Stimulated activated CD8-positive, alpha-beta memory T cell treated with anti-CD3 and anti-CD28 coated beads, Interleukin-15, amount 100 ng/mL, for 24 hours (primary cell): Measurements from ENCODE around the gene TGM2.

Source experiments
- DNase-seq: peaks from one replicate; pipeline ENCODE4 v3.0.0-alpha.2; 2020; ENCODE audit warnings: low read depth

Gene TGM2

DNA sequence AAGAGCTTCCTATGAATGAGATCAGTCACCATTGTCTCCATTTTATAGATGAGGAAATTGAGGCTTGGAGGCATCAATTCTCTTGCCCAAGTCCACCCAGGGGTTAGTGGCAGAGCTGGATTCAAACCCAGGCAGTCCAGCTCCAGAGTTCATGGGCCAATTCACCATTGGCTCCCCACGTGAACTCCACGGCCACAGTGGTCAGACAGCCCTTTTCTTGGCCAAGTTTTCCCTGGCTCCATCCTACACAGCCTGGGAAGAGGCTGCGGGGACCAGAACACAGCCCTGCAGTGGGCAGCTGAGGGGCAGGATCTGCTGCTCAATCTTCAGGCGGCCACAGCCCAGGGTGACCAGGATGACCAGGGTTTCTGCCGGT is 20.5 kb downstream of the TGM2 start:
- no peak for DNase-seq

DNA sequence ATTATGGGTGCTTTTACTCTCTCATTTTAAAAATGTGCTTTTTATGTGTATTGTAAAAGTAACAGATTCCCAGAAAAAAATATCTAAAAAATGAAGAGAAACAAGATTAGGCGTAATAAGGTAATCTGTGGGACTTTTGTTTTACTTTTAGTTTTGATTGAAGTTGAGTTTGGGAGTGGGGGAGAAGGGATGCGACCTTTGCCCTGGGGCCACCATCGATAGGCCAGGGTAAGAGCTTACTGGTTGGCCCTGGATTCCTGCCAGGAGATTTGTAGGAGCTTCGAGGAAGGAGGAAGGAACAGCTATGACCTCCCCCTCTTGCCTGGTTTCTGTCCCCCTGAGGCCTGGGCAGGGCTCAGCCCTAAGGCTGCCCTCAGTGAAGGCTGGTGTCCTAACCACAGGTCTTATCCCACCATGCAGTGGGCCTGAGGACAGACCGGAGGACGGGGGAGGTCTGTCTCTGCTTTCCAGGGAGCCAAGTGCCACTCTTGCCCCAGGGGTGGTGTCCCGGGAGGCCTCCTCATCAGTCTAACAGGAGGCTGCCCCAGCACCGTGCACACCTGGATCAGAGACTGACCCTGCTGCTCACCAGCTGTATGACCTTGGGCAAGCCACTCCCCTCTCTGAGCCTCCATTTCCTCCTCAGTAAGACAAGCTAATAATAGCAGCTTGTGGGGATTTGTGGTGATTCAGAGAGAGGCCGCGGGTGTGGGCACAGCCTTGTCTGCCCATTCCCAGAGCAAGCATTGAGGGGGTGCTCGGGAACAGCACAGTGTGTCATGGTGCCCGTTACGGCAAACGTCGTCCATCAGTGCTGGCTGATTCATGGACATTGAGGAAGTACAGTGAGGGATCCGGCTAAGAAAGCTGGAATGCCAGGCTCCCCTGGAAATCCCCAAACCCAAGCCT is 21.2 kb downstream of the TGM2 start:
- no peak for DNase-seq

DNA sequence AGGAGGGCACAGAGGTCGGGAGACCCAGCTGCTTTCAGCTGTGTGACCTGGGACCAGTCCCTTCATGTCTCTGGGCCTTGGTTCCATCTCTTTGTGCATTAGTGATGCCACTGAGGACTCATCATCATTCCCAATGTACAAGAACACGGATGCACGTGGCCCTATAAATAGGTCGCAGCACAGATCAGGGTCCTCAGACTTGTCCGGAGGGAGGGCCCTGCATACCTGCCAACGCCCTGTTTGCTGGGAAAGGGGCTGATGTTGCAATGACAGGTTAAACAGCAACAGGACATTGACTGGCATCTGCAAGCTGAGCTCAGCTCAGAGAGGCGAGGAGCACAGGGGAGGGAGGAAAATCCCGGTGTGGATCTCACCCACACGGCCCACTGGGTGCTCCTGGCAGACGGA is 21.8 kb downstream of the TGM2 start:
- DNase-seq = no peak

DNA sequence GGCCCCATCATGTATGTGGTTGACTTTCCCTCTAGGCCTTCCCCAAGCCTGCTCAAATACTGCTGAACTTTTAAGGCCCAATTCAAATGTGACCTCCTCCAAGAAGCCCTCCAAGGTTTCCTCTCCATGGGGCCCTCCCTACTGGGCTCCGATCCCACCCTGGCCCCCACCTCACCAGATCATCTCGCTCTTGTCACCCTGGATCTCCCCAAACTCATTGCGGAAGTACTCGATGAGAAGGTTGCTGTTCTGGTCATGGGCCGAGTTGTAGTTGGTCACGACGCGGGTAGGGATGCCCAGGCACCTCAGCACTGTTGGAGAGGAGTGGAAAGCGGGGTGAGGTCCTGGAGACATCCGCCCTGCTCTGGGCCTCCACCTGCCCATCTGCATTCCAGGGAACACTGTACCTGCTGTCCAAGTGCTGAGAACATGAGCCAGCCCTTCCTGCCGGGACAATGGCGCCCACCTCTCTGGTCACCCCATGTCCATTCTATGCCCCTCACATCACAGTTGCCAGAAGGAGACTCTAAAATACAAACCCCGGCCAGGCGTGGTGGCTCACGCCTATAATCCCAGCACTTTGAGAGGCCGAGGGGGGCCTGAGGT is 23.1 kb downstream of the TGM2 start:
- DNase-seq = no peak

DNA sequence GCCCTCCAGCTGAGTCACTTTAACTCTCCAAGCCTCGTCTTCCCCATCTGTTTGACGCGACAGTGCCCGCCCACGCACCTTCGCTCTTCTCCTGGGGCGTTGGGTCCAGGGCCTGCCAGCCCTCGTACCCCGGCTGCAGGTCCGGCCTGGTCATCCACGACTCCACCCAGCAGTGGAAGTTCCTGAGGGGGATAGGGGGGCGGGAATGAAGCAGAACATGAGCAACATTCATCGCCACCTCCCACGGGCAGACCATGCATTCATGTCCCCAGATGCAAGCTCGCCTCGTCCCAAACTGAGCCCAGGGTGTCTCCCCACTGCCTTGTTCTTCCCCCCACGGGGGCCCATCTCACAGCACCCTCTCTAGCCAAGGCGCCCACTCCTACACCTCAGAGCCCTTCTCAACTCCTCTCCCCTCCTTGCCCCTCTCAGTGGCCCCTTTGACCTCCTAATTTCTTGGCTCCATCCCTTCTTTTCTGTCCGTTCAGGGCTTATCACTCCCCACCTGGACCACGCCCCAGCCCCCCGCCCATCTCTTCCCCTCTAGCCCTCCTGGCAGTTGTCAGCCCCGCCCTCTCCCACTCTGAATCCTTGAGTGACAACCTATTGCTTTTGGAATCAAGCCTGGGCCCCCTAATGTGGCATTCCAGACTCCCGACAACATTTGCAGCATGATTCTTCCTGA is 23.7 kb downstream of the TGM2 start:
- DNase-seq = no peak

DNA sequence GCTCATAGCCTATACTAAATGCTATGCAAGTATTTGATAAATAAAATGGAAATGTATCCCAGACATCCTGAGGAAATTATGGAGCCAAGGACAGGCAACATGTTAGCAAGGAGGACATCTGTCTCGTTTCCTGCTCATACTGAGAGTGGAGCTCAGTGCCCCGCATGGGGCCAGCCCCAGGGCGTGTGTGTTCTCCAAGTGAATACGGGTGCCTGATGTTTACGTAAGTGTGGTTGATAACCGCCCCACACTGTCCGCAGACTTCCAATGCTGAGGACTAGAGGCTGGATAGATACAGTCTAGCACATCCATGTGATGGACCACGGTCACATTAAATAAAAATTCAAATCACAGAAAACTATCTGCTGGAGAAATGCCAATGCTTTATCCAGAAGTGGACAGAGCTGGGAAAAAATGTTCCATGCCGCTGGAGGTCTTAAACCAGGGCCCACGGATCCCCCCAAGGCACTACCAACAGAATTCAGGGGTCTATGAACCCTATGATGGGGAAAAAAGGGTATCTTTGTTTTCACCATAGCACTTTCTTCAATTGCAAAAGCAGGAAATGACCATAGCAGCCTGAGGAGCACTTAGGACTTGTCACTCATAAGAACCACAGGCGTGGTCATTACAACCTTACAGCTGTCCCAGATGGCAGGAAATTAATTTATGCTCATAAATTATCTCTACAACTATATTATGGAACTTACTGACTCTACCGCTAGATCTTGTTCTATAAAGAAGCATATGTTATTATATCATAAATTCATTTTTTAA is 24.9 kb downstream of the TGM2 start:
- DNase-seq = no peak

DNA sequence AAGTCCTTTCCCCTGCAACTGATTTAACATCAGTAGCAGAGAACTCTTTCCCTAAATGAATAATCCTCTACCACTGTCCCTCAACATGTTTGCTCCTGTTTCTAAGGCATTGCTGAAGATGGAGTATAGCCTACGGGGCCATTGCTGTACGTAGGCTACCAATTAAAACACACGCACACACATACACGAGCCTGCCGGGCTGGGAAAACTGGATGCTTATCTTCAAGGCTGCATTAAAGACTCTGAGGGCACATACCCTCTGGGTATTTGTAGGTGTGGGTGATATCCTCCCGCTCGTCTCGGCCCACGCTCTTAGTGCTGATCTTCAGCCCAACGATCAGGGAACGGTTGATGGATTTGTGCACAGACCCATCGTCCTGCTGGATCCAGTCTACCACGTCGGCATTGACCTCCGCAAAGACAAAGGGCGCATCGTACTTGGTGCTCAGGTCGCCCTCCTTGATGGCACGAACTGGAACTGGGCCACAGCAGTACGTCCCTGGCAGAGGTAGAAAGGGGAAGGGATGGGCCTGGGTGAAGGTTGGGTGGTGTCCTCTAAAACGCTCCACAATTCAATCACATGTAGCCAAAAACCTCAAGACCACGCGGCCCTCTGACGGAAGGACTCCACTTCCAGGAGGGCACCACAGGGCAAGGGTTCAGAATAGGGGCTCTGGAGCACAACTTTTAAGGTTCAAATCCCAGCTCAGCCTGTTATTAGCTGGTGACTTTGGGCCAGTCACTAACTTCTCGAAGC is 25.7 kb downstream of the TGM2 start:
- no peak for DNase-seq

DNA sequence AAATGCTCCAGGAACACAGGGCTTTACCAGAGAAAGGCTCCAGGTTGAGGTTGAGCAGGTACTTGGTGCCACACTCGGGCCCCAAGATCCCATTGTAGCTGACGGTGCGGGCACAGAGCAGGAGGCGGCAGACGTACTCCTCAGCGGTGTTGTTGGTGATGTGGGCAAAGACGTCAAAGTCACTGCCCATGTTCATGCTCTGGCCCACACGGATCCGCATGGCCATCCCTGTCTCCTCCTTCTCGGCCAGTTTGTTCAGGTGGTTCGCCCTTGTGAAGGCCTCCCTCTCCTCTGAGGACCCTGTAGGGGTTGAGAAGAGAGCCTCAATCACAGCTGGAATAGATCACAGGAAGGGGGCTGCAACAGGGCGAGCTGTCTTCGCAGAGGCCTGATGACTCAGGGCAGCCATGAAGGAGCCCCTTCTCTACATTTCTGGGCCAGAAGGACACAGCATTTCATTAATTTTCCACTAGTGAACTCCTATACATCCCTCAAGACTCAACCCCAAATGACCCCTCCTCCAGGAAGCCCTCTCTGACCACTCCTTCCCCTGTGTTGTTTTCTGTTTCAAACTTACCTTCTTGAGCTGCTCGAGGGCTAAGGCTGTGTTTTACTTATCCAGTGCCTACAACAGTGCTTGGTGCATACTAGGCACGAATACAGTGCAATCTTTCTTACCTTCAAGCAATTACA is 26.8 kb downstream of the TGM2 start:
- no peak for DNase-seq

DNA sequence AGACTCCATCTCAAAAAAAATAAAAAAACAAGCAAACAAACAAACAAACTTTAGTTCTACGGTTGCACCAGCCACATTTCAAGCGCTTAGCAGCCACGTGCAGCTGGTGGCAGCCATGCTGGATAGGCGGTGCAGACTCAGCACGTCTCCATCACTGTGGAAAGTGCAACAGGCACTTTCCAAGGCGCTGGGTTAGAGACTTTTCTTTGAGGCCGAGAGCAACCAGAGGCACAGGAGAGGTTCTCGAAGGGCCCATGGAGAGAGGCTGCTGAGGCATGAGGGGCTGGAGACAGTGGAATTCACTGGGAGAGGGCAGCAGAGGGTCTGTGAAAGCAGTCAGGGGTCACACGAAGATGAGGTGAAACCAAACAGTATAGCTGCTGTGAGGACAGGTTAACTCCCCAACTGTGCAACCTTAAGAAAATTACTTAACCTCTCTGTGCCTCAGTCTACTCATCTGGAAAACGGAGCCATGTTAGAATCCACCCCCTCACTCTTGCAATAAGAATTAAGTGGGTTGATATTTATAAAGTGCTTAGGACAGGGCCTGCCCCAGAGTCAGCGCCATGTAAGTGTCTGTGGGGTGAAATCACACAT is 27.5 kb downstream of the TGM2 start:
- DNase-seq = no peak

DNA sequence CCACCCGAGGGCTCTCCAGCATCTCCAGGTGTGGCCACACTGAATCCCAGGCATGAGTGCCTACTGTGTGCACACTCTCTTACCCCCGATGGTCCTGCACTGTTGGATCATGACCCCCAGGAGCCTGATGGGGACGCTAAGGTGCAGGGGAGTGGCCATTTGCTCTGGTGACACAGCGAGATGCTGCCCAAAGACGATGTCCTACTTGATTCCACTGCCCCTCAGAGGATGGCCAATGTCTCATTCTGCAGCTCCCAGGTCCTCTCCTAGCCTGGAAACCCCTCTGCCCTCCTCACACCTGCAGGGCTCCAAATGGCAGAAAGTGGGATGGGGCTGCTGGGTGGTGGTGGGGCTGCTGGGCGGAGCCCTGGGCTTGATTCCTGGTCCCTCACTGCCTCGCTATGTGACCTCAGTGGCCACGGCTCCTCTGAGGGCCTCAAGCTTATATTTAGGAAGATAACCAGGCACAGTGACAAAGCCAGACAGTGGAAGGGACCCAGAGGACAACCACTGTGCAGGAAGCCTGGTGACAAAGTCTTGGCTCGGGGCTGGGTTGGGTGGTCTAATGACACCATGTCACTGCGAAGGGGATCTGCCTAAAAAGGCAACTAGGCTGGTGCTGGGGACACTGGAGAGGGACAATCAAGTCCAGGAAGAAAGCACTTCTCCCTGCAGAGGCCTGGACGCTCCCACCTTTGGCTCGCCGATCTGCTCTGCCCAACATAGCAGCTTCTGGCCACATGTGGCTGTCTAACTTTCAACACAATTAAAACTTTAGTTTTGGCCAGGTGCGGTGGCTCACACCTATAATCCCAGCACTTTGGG is 28.4 kb downstream of the TGM2 start:
- DNase-seq = no peak

DNA sequence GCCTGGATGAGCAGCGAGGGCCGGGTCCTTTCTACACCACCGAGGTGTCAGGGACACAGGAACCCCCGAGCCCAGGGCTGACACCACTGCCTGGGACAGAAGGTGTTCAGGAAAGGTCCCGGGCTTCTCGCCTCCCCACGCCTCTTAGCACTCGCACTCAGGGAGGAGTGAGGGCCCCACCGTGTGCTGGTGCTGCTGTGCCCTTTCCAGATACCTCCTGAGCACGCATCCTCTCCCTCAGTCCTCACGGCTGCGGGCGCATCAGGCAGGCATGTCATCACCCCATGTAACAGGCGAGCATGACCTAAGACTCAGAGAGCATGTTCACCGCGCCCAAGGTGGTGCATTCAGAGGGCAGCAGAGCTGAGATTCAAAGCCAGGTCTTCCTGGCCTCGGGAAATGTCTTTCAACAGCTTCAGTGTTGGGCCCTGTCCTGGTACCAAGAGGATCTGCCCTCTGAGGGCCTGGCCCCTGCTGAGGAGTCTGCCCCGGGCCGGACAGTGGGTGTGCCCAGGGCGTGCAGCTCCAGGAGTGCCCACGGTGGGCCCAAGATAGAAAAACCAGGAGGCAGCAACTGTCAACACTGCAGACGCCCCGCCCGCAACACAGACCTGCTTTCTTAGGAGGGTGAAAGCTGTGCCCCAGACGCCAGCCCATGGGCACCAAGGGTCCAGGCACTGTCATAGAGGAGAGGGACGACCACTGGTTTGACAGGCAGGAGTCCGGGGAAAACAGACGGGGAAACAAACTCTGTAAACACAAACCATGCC is 29.2 kb downstream of the TGM2 start:
- no peak for DNase-seq

DNA sequence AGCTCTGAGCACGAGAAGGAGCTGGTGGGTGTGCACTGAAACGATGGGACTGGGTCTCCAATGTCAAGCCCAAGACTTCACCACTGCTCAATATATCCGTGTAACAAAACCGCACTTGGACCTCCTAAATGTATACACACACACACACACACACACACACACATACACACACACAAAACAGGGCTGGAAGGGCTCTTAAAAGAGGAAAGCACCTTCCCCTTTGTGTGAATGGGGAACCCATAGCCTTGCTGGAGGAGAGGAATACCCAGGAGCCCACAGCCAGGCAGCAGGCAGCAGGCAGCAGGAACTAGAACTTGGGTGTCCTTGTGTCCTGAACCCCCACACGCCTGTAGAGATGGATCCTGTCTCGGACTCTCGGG is 29.8 kb downstream of the TGM2 start:
- no peak for DNase-seq

DNA sequence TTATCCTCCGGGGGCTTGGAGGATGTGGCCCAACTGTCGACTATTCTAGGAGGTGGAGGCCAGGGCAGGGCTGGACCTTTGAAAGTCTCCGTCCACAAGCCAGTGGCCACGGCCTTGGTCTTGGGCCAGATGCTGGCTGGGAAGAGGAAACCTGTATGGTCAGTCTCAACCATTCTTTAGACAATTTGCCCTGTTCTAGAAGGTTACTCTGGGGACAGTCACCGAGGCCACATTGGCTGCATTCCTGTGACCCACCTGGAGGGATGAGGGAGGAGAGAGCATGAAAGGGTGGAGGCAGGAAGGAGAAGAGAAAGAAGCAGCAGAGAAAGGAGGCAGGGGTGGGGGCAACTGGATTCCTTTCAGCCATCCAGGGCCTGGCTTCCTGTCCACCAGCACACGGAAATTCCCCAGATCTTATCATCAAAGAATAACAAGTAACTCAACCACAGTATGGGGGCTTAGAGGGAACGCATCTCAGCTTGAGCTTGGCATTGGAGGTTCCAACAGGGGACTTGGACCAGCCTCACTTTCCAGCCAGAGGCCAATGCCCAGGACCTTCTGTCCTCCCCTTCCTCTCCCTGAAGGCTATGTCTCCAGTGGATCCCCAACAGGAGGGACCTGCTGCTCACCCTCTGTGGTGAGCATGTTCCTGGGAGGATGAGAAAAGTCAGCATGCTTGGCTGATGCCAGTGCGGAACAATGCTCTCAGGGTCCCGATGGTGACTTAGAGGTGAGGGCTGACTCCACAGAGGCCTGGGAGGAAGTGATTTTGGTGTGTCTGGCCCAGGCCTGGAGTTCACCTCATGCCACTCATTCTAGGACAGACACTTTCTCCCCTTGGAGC is 30.4 kb downstream of the TGM2 start:
- DNase-seq = no peak

DNA sequence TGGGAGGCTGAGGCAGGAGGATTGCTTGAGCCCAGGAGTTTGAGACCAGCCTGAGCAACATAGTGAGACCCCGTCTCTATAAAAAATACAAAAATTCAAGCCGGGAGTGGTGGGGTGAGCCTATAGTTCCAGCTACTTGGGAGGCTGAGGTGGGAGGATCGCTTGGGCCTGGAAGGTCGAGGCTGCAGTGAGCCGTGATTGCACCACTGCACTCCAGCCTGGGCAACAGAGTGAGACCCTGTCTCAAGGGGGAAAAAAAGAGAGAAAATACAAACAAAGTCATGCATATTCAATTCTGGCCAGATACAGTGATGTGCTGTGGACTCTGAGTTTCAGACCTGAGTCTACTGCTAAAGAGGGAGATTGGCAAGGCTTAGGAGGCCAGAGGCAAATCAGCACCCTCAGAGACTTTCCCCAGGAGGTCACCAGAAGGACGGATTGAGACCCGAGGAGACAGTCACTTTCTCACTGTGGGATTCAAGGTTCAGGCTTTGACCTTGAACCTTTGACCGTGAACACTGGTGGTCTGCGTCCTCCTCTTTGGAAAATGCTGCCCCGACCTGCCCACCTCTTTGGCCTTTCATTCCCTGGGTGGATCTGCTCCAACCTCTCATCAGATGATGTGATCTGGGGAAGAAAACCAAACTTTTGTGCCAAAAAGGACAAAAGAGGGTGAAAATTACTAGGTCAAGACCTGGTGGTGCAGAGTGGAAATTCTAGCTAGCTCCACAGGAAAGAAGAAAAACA is 31.2 kb downstream of the TGM2 start:
- DNase-seq = no peak

DNA sequence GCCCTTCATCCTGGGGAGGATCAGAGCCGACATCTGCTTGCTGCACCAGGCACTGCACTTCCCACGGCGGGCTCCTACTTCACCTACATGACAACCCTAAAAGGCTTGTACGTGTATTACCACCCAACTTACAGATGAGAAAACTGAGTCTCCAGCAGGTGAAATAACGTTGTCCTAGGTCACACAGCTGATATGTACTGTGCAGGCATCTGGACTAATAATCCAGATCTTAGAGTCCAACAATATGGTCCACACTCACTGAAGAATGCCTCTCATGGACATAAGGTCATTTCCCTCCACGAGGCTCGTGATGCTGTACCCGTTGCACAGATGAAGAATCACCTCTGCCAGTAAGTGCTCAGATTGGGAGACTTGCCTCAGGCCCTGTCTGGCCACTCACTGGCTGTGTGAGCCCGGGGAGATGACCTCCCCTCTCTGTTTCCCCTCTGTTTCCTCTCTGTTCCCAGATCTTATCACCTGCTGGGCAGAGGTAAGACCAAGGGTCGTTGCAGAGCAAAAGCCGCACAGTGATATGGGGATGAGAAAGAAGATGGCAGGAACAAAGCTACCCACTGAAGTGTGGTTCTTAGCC is 32.1 kb downstream of the TGM2 start:
- no peak for DNase-seq

DNA sequence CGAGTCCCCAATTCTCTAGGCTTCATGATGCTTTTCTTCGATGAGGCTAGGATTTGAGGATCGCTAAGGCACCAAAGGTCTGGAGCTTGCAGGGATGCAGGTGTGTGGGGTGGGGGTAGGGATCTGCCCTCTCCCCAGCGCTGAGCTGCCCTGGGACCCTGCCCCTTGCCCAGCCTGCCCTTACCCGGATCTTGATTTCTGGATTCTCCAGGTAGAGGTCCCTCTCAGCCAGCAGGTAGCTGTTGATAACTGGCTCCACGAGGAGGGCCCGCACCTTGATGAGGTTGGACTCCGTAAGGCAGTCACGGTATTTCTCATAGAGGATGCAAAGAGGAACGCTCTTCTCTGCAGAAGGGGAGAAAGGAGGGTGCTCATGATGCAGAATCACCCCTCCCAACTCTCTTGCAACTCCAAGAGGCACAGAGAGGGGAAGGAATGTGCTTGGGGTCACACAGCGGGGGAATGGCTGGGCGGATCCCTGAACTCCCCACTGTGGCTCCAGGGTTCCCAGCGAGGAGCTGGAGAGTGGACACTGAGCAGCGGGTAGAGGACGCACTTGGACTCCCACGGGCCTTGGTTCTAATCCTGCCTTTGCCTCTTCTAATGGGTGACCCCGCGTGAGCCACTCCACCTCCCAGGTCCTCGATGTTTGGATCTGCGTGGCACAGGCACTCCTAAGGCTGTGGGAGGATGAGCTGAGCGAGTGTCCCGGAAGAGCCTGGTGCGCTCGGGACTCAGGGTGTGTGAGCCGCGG is 32.7 kb downstream of the TGM2 start:
- no peak for DNase-seq
